Iris pigment epithelial cell (primary cell): ENCODE measurements around the gene LDAH.
A peak's percentile ranks its signal among the peaks of the same experiment; 100 is the strongest.

Source experiments
- DNase-seq: peaks from one replicate; pipeline ENCODE4 v3.0.0-alpha.2; 2011; ENCODE audit warnings: low read depth

The LDAH gene

DNA sequence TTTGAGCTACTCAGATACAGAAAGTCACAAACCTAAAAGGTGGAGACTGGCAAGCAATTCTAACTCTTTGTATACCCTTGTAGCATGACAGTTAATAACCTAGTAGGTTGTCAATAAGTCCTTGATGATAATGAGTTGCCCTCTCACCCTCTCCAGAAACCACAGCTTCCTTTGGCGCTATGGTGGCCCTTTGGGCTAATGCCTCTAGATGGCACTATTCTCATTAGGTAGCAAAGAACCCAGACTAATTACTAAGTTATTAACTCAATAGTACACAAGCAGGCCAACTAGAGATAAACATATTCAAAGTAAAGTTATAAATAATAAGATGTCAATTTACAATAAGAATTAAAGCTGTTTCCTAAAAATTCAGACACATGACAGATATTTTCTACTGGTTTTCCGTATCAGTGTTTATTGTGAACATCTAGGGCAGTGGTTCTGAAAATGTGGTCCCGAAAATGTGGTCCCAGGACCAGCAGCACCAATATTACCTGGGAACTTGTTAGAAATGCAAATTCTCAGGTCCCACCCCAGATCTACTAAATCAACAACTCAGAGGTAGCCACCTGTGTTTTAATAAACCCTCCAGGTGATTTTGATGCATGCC lies 41.1 kb downstream of the LDAH start:
- peak; percentile 44 for DNase-seq

DNA sequence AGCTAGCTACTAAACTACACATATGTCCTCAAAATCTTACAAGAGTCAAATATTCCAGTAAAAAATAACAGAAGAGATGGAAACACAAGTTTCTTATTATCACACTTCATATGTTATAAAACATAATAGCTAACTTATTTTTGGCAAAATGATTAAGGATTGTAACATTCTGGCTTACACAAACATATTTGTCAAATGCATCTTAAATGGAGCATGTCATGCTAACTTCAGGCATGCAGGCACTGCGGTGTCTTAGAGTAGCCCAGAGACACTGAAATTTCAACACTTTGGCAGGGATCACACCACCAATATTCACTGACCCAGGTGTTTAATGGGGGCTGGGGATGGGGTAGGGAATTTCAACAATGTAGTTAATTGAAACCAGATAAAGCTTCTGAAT lies 51.6 kb downstream of the LDAH start:
- no peak for DNase-seq

- no peak for DNase-seq
Measured at GRCh38 chr2:20766798-20767644, 55.9 kb downstream of the LDAH start.

GRCh38 chr2:20766213-20766612 lies 56.7 kb downstream of the LDAH start:
- no peak for DNase-seq

- no peak for DNase-seq
Measured at GRCh38 chr2:20762945-20763683, 59.8 kb downstream of the LDAH start.

DNA sequence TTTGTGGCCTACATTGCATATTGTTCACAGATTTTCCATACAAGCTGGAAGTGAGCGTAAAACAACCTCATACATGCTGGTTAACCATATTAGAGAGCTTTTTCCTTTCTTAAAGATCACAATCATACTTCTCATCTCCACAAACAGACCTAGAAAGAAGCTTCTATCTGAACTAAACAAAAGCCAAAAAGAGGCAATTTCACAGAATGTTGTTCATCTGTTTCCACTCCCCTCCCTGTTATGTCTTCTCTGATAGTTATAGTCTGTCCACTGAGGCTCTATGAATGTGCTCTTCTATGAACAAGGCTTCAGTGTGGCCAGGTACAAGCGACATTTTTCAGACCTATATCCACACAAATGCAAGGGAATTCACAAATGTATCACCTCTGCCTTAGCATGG lies 63.4 kb downstream of the LDAH start:
- DNase-seq, result no peak

DNA sequence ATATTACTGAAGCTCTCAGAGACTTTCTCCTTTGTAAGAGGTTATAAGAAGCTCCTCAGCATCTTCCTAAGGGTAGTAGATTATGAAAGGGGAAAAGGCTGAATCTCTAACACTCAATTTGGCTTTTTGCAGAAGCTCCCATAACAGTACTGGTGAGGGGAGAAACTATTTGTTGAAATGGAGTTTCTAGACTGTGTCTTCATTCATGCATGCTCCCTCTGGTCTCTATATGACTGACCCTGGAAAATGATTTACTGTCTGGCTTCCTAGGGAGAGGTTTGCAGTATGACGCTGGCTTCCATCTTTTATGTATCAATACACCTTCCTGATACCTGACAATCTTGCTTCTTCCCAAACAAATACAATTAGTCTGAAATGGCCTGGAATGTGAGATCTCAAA lies 63.9 kb downstream of the LDAH start:
- DNase-seq, result no peak

DNA sequence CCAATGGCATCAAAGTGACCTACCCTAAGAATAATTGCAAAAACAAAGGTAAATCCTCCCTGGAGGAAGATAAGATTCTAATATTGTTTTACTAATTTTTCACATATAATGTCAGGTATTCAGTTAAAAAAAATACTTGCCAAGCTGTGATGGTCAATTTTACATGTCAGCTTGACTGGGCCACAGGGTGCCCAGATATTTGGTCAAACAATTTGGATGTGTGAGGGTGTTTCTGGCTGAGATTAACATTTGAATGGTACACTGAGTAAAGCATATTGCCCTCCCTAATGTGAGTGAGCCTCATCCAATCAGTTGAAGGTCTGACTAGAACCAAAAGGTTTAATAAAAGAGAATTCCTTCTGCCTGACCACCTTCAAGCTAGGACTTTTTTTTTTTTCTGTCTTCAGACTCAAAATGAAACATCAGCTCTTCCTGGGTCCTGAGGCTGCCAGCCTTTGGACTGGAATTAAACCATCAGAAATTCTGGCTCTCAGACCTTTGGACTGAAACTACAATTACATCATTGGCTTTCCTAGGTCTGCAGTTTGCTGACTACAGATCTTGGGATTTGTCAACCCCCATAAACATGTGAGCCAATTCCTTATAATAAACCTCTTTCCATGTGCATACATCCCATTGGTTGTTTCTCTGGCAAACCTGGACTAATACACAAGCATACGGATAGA lies 65.4 kb downstream of the LDAH start:
- DNase-seq, result no peak

DNA sequence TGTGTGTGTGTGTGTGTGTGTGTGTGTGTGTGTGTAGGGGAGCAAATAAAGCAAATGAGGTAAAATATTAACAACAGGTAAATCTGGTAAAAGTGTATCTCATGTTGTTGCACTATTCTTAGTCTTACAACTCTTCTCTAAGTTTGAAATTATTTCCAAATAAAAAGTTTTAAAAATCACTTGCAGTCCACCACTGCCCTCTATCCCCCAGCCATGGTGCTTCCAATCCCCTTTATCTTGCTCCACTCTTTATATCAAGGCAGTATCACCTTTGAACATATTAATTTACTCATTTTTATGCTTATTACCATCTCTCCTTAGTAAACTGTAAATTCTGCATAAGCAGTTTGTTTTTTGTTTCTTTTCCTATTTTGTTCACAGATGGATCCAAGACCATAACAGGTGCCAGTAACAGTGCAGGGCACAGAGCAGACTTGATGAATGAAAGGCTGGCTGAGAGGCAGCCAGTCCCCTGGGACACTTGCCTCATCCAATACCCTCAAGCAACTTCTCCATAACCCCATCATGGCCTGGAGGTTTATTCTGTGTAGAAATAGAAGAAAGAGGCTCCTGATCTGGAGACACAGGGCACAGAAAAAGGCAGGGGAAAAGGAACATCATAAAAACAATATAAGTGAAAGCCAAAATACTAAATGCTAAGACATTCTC lies 67.6 kb downstream of the LDAH start:
- DNase-seq, result peak; percentile 11

- DNase-seq, result no peak
Measured at GRCh38 chr2:20752293-20752692, 70.6 kb downstream of the LDAH start.

- peak; percentile 22 for DNase-seq
Measured at GRCh38 chr2:20747317-20747716, 75.6 kb downstream of the LDAH start.

GRCh38 chr2:20745924-20746555 lies 76.9 kb downstream of the LDAH start:
- peak; percentile 38 for DNase-seq

GRCh38 chr2:20744366-20745335 lies 78.2 kb downstream of the LDAH start:
- DNase-seq, result no peak

- no peak for DNase-seq
Measured at GRCh38 chr2:20738772-20739171, 84.1 kb downstream of the LDAH start.

DNA sequence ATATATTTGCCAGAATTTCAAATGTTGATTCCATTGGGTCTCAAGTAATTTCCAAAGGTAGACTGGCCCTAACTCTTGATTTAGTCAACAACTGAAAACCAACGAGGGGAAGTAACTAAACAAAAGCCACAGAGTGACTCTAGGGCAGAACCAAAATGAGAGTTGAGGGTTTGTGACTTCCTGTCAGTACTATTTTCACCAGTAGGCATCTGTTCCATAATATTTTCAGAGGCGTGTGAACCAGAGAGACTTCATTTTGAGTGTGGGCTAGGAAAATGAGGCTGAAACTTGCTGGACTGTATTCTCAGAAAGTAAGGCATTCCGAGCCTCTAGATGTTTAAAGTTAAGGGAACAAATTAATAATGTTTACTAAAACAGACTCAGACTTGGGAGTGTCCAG lies 85.4 kb downstream of the LDAH start:
- no peak for DNase-seq

DNA sequence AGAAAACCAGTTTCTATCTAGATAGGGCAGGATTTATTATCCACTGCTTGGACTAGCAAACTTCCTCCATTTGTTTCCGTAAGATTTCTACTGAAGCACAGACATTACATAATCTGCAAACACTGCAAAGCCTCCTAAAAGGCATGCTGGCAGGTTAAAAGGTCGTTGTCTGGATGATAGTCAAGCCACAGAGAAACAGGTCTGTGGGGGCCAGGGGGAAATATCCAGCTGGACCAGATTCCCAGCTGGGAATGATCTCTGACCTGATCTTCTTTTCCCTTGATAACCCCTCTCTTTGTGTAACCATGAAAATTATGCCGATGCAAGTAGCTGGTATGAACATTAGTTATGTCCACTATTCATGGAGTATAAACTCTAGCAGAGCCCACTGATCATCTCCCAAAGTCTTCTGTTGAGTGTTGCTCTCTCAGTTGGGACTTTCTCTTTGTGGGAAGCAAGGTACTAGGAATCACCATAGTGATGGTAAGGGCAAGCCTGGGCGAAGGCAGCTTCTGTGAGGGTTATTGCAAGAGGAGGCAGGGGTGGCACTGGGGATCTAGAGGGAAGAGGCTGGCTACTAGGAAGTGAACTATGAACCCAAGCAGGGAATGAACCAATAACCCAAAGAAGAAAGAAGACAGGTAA lies 94.7 kb downstream of the LDAH start:
- peak; percentile 56 for DNase-seq

DNA sequence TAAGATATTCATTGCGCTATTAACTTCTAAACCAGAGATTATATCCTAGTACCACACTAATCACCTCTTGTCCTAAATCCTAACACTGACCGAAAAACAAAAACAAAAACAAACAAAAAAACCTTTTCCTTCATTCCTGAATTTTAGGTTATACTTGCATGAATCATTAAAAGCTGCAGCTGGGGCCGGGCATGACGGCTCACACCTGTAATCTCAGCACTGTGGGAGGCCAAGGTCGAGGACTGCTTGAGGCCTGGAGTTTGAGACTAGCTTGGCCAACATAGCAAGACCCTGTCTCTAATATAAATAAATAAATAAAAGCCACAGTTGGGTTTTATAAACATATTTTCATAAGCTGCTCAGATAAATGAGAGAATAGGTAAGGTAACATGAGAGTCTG lies 96.0 kb downstream of the LDAH start:
- DNase-seq, result no peak

DNA sequence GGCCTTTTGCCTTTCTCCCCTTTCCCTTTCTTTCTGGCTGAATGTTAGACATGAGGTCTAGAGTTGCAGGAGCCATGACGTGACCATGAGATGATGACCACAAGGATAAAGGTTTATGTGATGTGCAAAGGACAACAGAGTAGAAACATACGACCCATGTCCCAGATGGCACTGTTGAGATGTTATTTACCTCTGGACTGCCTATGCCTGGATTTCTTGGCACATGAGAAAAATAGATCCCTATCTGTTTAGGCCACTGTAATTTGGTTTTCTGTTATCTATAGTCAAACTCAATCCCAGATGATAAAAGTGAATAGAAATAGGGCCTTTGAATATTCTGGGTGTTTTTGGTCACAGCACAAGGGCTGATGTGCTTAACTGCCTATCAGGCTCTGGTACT lies 97.1 kb downstream of the LDAH start:
- no peak for DNase-seq

DNA sequence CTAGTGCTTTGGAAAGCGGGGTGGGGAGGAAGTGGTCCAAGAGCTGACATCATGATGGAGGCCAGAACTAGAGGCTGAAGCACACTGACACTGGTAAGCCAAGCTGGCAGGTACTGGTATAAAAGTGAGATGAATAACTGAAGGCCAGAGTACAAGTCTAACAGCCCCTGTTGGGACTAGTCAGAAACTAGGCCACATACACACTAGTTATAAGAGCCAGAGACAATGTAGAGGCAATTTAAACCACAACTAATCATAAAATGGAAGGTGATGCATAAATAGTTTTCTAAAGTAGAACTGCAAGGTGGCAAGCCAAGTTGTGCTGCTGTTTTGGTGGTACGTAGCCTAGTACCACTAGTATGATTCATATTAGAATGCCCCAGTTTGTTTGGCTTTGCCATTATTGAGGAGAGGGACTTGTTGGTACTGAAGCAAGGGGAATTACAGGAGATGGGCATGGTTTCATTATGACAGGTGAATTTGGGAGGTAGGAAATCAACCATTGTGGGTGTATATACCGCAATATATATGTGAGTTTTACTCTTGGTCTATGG lies 98.3 kb downstream of the LDAH start:
- DNase-seq, result no peak
